Fibroblast of lung (primary cell): Measurements from ENCODE around the gene BRD1. TPM values are rescaled to one million over a fixed set of nuclear protein-coding genes. Genes with fewer than 3 reads are reported as not detected.
A peak's percentile ranks its signal among the peaks of the same experiment; 100 is the strongest.

Experiments
- DNase-seq, 2 donors: peaks; one replicate each; pipeline versions ENCODE4 v3.0.0 to v3.0.0-alpha.2; 2010; ENCODE audit warnings: low read depth in 2 of 2
- H2AFZ ChIP-seq: 2 replicates; pipeline ENCODE4 v1.5.1; 2012; ENCODE audit warnings: low read length, control low read depth, inconsistent platforms
- H3K27ac ChIP-seq: 2 replicates; pipeline ENCODE4 v1.5.1; 2011; ENCODE audit warnings: low read length, control low read depth; ENCODE audit not compliant: insufficient read depth
- H3K27me3 ChIP-seq: 2 replicates; pipeline ENCODE4 v1.5.1; 2011; ENCODE audit warnings: mild to moderate bottlenecking, low read length; ENCODE audit not compliant: control insufficient read depth, insufficient read depth
- H3K36me3 ChIP-seq: 2 replicates; pipeline ENCODE4 v1.5.1; 2011; ENCODE audit warnings: low read length; ENCODE audit not compliant: control insufficient read depth, insufficient read depth
- H3K4me1 ChIP-seq: 2 replicates; pipeline ENCODE4 v1.5.1; 2011; ENCODE audit warnings: low read length; ENCODE audit not compliant: control insufficient read depth, insufficient read depth; ENCODE audit errors: extremely low read depth
- H3K4me2 ChIP-seq: 2 replicates; pipeline ENCODE4 v1.5.1; 2011; ENCODE audit warnings: low read length, control low read depth; ENCODE audit not compliant: insufficient read depth; ENCODE audit errors: extremely low read depth
- H3K4me3 ChIP-seq, 4 experiments: fragments of 200-600 bp in 1 of 4; sonication (generic) in 1 of 4; replicated peaks in 1 of 4; 2 replicates each; pipeline ENCODE4 v1.5.1; 2011 to 2016; ENCODE audit warnings: low read length in 4 of 4, low read depth in 3 of 4, mild to moderate bottlenecking in 3 of 4, control low read depth in 2 of 4, inconsistent platforms in 1 of 4, mixed read lengths in 1 of 4; ENCODE audit not compliant: insufficient read depth in 1 of 4; ENCODE audit errors: control extremely low read depth in 1 of 4
- H3K79me2 ChIP-seq: 2 replicates; pipeline ENCODE4 v1.5.1; 2012; ENCODE audit warnings: mild to moderate bottlenecking, low read length, inconsistent platforms; ENCODE audit not compliant: control insufficient read depth, insufficient read depth
- H3K9ac ChIP-seq: 2 replicates; pipeline ENCODE4 v1.5.1; 2011; ENCODE audit warnings: mild to moderate bottlenecking, low read length, control low read depth; ENCODE audit not compliant: insufficient read depth
- H3K9me3 ChIP-seq: 2 replicates; pipeline ENCODE4 v1.5.1; 2012; ENCODE audit warnings: low read depth, low read length; ENCODE audit not compliant: control insufficient read depth, insufficient read depth
- H4K20me1 ChIP-seq: 2 replicates; pipeline ENCODE4 v1.5.1; 2011; ENCODE audit warnings: low read length; ENCODE audit not compliant: control insufficient read depth, insufficient read depth; ENCODE audit errors: extremely low read depth
- CTCF ChIP-seq, 2 donors: IDR thresholded peaks in 1 of 2; conservative IDR thresholded peaks in 1 of 2; 1 replicate in 1 of 2; 2 replicates in 1 of 2; pipeline ENCODE4 v1.5.1; 2011 to 2012; ENCODE audit warnings: low read length in 2 of 2, control low read depth in 1 of 2, inconsistent platforms in 1 of 2, low read depth in 1 of 2, mild to moderate bottlenecking in 1 of 2
- EZH2 ChIP-seq: IDR thresholded peaks from 2 replicates; pipeline ENCODE4 v1.5.1; 2012; ENCODE audit warnings: low read length, control low read depth, mild to moderate bottlenecking; ENCODE audit errors: missing control alignments
- polyA plus RNA-seq, 2 donors: library from polyadenylated mRNA; depleted of rRNA in 1 of 2; stranded (reverse) in 1 of 2; unstranded in 1 of 2; fragments of >200 nt; gene quantifications; 2 replicates each; pipeline ENCODE4 v1.2.1, GENCODE V29; 2011 to 2012; ENCODE audit warnings: missing spikeins in 1 of 2
- total RNA-seq: library from RNA; depleted of rRNA; stranded (reverse); fragments of >200 nt; gene quantifications from 2 replicates; pipeline ENCODE4 v1.2.1, GENCODE V29; 2014

The BRD1 gene
- total and polyA plus RNA-seq, 2 donors (not counting 1 experiment from before 2014, with no cell fraction given): 4.3 to 26.6 TPM

DNA sequence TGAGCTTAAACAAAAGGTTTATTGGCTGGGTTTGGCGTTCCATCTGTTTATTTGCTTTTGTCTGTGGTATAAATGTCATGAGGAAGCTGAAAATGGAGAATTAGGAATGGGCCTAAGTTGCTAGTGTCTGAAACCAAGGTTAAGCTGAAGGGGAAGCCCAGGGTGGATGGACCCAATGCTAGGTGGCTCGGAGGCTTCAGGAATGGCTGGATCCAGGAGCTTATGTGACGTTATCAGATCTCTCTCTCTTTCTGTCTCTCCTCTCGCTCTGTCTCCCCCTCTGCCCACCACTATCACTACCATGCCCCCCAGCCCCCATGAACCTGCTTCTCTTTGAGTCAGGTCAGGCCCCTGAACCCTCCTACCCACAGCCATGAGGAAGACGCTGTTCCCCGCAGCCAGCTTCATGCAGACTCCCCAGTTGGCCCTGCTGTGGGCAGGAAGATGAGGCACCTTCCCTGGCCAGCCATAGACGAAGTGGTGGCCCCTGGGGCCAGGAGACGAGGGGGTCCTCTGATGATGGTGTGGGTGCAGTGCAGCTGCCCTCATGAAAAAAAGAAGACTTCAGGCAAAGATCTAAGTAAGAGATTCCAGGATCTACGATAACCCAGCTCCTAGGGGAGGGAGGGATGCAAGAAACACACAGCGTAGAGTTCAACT lies 101.5 kb downstream of the BRD1 start:
- H3K9me3 ChIP-seq: no peaks in the 10 kb centered on the region
- H3K79me2 ChIP-seq: no peaks in the 10 kb centered on the region
- no peak overlapping the region for H3K4me3 ChIP-seq
- no peak overlapping the region for H3K9ac ChIP-seq
- H3K27me3 ChIP-seq: peaks cover 3% of the 10 kb centered on the region
- no peaks in the 10 kb centered on the region for H3K36me3 ChIP-seq
- TF ChIP-seq CTCF (conservative IDR thresholded peaks at IDR 0.05 in 1 of 2, IDR thresholded peaks at IDR 0.05 in 1 of 2; ENCODE audit: low read depth in 1 of 2, low read length in 2 of 2) (no peak), EZH2 (no peak)
- H3K4me2 ChIP-seq: no peak overlapping the region
- no peak overlapping the region for H2AFZ ChIP-seq
- no peaks in the 10 kb centered on the region for H3K4me1 ChIP-seq
- no peaks in the 10 kb centered on the region for H4K20me1 ChIP-seq
- DNase-seq: no peak
- no peak overlapping the region for H3K27ac ChIP-seq

GRCh38 chr22:49725516-49725915 lies 102.2 kb downstream of the BRD1 start:
- TF ChIP-seq EZH2: no peak
- no peak for TF ChIP-seq CTCF (conservative IDR thresholded peaks at IDR 0.05 in 1 of 2, IDR thresholded peaks at IDR 0.05 in 1 of 2; ENCODE audit: low read depth in 1 of 2, low read length in 2 of 2)
- H3K27me3 ChIP-seq: peaks cover 3% of the 10 kb centered on the region

DNA sequence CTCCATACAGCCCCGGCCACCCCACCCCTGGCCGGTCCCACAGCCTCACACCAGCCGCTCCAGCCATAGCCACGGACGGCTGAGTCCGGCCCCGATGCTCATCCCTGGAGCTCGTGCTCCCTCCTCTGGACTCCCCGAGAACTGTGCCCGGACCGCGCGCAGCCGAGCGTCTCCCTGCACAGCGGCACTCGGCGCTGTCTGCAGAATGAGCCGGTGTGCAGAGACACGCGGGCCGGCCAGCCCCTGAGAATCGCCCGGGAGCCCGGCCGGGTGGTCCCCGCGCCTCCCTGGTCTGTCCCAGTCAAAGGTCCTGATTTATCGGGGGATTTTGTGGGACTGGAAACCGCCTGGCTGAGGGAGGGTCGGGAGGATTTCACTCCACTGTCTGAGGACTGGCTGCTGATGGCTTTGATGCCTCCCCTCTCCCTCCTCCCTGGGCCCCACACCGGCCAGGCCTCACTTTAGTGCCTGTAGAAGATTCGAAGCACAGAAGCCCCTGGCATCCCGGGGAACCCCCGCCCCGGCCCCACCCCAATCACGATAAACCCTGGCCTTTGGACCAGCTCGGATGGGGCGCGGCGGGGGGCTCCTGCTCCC lies 102.7 kb downstream of the BRD1 start:
- no peaks in the 10 kb centered on the region for H3K36me3 ChIP-seq
- H3K79me2 ChIP-seq: no peaks in the 10 kb centered on the region
- no peaks in the 10 kb centered on the region for H3K4me1 ChIP-seq
- DNase-seq: peak; percentile 12 to 16
- no peak overlapping the region for H3K4me3 ChIP-seq
- no peak overlapping the region for H3K9ac ChIP-seq
- no peak overlapping the region for H3K27ac ChIP-seq
- H4K20me1 ChIP-seq: no peaks in the 10 kb centered on the region
- H3K4me2 ChIP-seq: no peak overlapping the region
- H3K27me3 ChIP-seq: peaks cover 3% of the 10 kb centered on the region
- no peak overlapping the region for H2AFZ ChIP-seq
- no peaks in the 10 kb centered on the region for H3K9me3 ChIP-seq
- TF ChIP-seq CTCF (conservative IDR thresholded peaks at IDR 0.05 in 1 of 2, IDR thresholded peaks at IDR 0.05 in 1 of 2; ENCODE audit: low read depth in 1 of 2, low read length in 2 of 2): peak; percentile 13 to 41
- no peak for TF ChIP-seq EZH2

More at GRCh38 chr22:49725516-49725915, 102.2 kb downstream of the BRD1 start:
- Histone ChIP-seq H3K9ac (no peak overlapping the region), H2AFZ (no peak overlapping the region), H4K20me1 (no peaks in the 10 kb centered on the region), H3K27ac (no peak overlapping the region), H3K4me2 (no peak overlapping the region), H3K4me1 (no peaks in the 10 kb centered on the region), H3K36me3 (no peaks in the 10 kb centered on the region), H3K9me3 (no peaks in the 10 kb centered on the region), H3K4me3 (no peak overlapping the region), H3K79me2 (no peaks in the 10 kb centered on the region)
- DNase-seq: no peak
